Peyer's patch (tissue), 4 donors: Measurements from ENCODE around the gene ZNF385D.

Experiments
- CTCF ChIP-seq, 6 experiments: fragments of 450-650 bp in 4 of 6; fragments of 200-600 bp in 2 of 6; sonication (generic) in 1 of 6; IDR thresholded peaks; one replicate each; pipeline ENCODE4 v1.5.1; 2017 to 2019; ENCODE audit warnings: antibody characterized with exemption in 6 of 6, mild to moderate bottlenecking in 3 of 6, moderate library complexity in 1 of 6
- POLR2A ChIP-seq, 2 donors: fragments of 450-650 bp; IDR thresholded peaks; one replicate each; pipeline ENCODE4 v1.5.1; 2017; ENCODE audit warnings: antibody characterized with exemption in 2 of 2, mild to moderate bottlenecking in 2 of 2, moderate library complexity in 2 of 2

DNA sequence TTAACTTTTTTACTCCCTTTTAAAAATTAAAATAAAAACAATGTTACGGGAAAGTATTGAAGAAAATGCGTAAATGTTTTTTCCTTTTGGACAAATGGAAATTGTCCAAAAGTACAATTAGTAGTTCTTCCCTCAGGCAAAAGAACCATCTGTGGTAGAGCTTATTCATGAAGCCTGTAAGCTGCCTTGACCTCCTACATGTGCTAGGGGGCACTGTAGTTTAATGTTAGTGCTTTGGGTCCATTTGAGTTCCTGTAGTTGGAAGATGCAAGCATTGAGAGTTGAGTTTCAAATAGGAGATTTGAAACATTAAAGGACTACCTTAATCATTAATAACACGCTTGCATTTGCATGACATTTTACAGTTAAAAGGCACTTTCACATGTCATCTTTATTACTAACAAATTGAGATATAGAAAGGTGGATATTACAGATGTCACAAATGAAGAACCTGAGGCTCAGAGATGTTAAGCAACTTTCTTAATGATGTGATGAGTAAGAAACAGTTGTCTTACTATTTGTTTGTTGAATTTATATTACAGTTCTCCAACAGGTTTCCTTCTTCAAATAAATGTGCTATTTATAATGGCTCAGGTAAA is 1.8 kb upstream of the ZNF385D start:
- TF ChIP-seq CTCF (IDR thresholded peaks at IDR 0.05) = peak in 2 of 6 experiments; percentile 5 to 16
- no peak for TF ChIP-seq POLR2A (IDR thresholded peaks at IDR 0.05)
